ENCODE results near the gene KXD1. TPM values are rescaled to one million over a fixed set of nuclear protein-coding genes. Genes with fewer than 3 reads are reported as not detected.
"Not testable (repeated sequence)": the region's sequence is repeated elsewhere in the genome, so short reads cannot be mapped to it uniquely, and the experiment has no call there.

Gene KXD1
- total RNA-seq, 2 experiments from 2014 or later, result 121 to 170 TPM

DNA sequence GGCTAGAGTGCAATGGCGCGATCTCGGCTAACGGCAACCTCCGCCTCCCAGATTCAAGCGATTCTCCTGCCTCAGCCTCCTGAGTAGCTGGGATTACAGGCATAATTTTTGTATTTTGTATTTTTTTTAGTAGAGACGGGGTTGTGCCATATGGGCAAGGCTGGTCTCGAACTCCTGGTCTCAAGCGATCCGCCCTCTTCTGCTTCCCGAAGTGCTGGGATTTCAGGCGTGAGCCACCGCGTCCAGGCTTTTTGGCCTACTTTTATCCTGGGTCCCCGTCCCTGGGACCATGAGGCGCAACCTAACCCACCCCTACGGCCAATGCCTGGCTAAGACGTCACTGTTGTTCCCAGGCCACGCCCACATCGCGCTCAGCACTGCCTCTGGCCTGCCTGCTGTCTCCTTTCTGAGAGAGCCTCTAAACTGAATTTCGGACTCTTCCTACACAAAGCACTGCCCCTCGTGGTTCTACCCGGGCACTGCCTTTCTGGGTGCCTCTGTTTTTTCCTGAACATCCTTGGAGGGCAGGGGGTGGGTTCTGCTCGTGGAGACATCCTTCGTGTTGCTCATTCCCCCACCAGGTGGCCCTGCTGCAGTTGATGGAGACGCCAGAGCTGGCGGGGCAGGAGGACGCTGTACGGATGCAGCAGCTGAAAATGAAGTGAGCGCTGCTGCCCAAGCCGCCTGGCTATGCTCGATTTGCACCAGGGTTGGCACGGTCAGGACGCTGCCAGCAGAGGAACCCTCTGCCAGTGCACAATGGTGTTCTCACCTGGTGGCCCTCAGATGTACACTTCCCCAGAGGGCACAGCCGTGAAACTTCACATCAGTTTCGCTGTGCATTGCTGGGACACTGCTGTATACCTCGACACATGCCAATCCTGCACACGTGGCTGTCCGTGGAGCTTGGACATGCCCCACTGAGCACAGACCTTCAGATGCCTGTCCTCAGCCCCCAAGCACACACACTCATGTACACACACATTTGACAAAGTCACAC, 32.9 kb downstream of the KXD1 start:
- intact Hi-C loops (cut with DNase I, micrococcal nuclease), result loop anchor here (5.0 to 10.0 kb wide), 3 partner anchors 87 to 257 kb away; no protein-coding TSS in a partner anchor
- POLR2A ChIA-PET, result interaction anchor here (0.8 to 1.0 kb wide), 2 partner anchors 92 to 241 kb away, joined by 3 read pairs; partner anchors contain the start of gene UPF1
- H3K27ac Mint-ChIP-seq, result peak overlapping the region; percentile 47

GRCh38 chr19:18591735-18592385, 34.2 kb downstream of the KXD1 start:
- Mint-ChIP-seq H3K4me3 (no peak overlapping the region), H3K9me3 (ENCODE audit: low read depth) (no peaks in the 10 kb centered on the region), H3K36me3 (ENCODE audit: low read depth) (peaks cover 13% of the 10 kb centered on the region), H3K4me1 (peaks cover 32% of the 10 kb centered on the region), H3K27me3 (peaks cover 3% of the 10 kb centered on the region), H3K27ac (no peak overlapping the region)
- CTCF ChIA-PET, result interaction anchor here (0.7 to 1.4 kb wide), 3 partner anchors 11 to 255 kb away, joined by 3 to 5 read pairs (median 5); no protein-coding TSS in a partner anchor
- ATAC-seq (no peak), DNase-seq (no peak)
- POLR2A ChIA-PET, result interaction anchor here (0.6 kb wide), 1 partner anchor 88 kb away, joined by 3 read pairs; no protein-coding TSS in a partner anchor
- intact Hi-C loops (cut with DNase I, micrococcal nuclease), result loop anchor here (5.0 to 10.0 kb wide), 3 partner anchors 85 to 255 kb away; no protein-coding TSS in a partner anchor

More for the DNA sequence above, 32.9 kb downstream of the KXD1 start:
- H3K4me3 Mint-ChIP-seq, result peak overlapping the region; percentile 90
- peaks cover 2% of the 10 kb centered on the region for H3K27me3 Mint-ChIP-seq
- CTCF ChIA-PET, result interaction anchor here (0.5 to 1.1 kb wide), 4 partner anchors 68 to 445 kb away, joined by 3 to 7 read pairs (median 4); no protein-coding TSS in a partner anchor
- H3K36me3 Mint-ChIP-seq (ENCODE audit: low read depth), result peaks cover 13% of the 10 kb centered on the region
- H3K9me3 Mint-ChIP-seq (ENCODE audit: low read depth), result no peaks in the 10 kb centered on the region
- H3K4me1 Mint-ChIP-seq, result peaks cover 32% of the 10 kb centered on the region
- DNase-seq (peak; percentile 41), ATAC-seq (no peak)

DNA sequence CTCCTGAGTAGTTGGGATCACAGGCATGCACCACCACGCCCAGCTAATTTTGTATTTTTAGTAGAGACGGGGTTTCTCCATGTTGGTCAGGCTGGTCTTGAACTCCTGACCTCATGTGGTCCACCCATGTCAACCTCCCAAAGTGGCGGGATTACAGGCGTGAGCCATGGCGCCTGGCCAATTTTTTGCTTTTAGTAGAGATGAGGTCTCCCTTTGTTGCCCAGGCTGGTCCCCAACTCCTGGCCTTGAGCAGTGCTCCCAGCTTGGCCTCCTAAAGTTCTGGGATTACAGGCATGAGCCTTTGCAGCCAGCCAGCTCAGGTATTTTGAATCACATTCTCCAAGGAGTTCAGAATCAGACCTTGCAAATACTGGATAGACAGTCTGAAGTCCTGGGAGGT, 35.1 kb downstream of the KXD1 start:
- not testable (repeated sequence) for DNase-seq; H3K27me3 Mint-ChIP-seq; H3K4me3 Mint-ChIP-seq; H3K9me3 Mint-ChIP-seq (ENCODE audit: low read depth); ATAC-seq; H3K27ac Mint-ChIP-seq
- peaks cover 13% of the 10 kb centered on the region for H3K36me3 Mint-ChIP-seq (ENCODE audit: low read depth)
- intact Hi-C loops (cut with DNase I, micrococcal nuclease), result loop anchor here (5.0 to 10.0 kb wide), 3 partner anchors 85 to 255 kb away; no protein-coding TSS in a partner anchor
- CTCF ChIA-PET, result interaction anchor here (0.6 to 1.4 kb wide), 9 partner anchors 35 to 371 kb away, joined by 3 to 5 read pairs (median 3); no protein-coding TSS in a partner anchor
- POLR2A ChIA-PET, result interaction anchor here (0.6 kb wide), 1 partner anchor 22 kb away, joined by 3 read pairs; no protein-coding TSS in a partner anchor
- H3K4me1 Mint-ChIP-seq, result peaks cover 30% of the 10 kb centered on the region

- peaks cover 23% of the 10 kb centered on the region for H3K4me1 Mint-ChIP-seq
- ChIA-PET POLR2A (interaction anchor here (0.5 to 1.7 kb wide), 3 partner anchors 22 to 245 kb away, joined by 3 to 4 read pairs (median 4); partner anchors contain the start of genes ELL and UBA52), CTCF (interaction anchor here (0.5 to 1.4 kb wide), 16 partner anchors 30 to 552 kb away, joined by 3 to 8 read pairs (median 3); partner anchors contain the start of gene ELL)
- peak overlapping the region; percentile 34 for H3K4me3 Mint-ChIP-seq
- peak overlapping the region; percentile 10 for H3K27ac Mint-ChIP-seq
- DNase-seq (peak; percentile 39), ATAC-seq (no peak)
- H3K27me3 Mint-ChIP-seq, result peaks cover 3% of the 10 kb centered on the region
- peaks cover 13% of the 10 kb centered on the region for H3K36me3 Mint-ChIP-seq (ENCODE audit: low read depth)
- intact Hi-C loops (cut with DNase I, micrococcal nuclease), result loop anchor here (1.0 to 10.0 kb wide), 10 partner anchors 43 to 326 kb away; partner anchors contain the start of genes COPE (in 1 of the 2), DDX49 (in 1 of the 2), ELL (in 1 of the 2) and KLHL26 (in 1 of the 2)
- H3K9me3 Mint-ChIP-seq (ENCODE audit: low read depth), result no peaks in the 10 kb centered on the region
These were observed 35.9 kb downstream of the KXD1 start for GRCh38 chr19:18593367-18594095.

DNA sequence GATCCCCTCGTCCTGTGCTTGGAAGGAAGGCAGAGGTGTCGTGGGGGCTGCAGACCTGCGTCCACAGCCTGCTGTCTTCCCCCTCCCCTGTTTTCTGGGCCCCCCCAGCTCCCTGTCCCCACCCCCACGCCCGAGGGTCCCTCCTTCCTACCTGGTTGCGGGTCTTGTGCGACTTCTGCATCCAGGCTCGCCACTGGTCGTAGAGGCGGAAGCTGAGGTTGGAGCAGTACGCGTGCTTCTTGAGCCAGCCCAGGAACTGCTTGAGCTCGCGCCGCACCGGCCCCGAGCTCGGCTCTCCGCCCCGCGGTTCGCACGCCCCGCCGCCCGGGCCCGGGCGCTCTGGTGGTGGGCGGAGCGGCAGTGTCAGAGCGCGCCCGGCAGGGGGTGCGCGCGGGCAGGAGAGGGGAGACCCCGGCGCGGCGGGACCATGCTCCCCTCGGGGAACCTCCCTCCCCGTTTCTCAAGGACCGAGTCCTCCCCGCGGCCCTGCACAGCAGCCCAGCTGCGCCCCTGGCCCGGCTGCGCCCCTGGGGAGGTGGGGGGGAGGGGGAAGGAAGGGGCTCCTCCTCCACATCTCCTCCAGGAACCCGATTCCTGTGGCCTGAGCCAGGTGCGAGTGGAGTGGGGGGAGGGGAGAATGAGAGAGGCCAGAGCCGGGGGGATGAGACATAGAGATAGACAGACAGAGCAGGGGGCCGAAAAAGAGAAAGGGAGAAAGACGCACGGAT, 36.6 kb downstream of the KXD1 start:
- ChIA-PET POLR2A (interaction anchor here (0.8 to 1.7 kb wide), 2 partner anchors 23 to 73 kb away, joined by 4 read pairs; partner anchors contain the start of genes ELL and UBA52), CTCF (interaction anchor here (0.5 to 1.4 kb wide), 9 partner anchors 30 to 405 kb away, joined by 3 to 8 read pairs (median 3); partner anchors contain the start of gene ELL)
- H3K27me3 Mint-ChIP-seq, result peaks cover 3% of the 10 kb centered on the region
- DNase-seq (peak; percentile 87), ATAC-seq (peak; percentile 72)
- peak overlapping the region; percentile 56 for H3K27ac Mint-ChIP-seq
- intact Hi-C loops (cut with DNase I, micrococcal nuclease), result loop anchor here (1.0 to 10.0 kb wide), 10 partner anchors 42 to 325 kb away; partner anchors contain the start of genes COPE (in 1 of the 2), DDX49 (in 1 of the 2), ELL (in 1 of the 2) and KLHL26 (in 1 of the 2)
- no peaks in the 10 kb centered on the region for H3K9me3 Mint-ChIP-seq (ENCODE audit: low read depth)
- H3K4me1 Mint-ChIP-seq, result peaks cover 23% of the 10 kb centered on the region
- peak overlapping the region; percentile 72 for H3K4me3 Mint-ChIP-seq
- H3K36me3 Mint-ChIP-seq (ENCODE audit: low read depth), result peaks cover 13% of the 10 kb centered on the region

DNA sequence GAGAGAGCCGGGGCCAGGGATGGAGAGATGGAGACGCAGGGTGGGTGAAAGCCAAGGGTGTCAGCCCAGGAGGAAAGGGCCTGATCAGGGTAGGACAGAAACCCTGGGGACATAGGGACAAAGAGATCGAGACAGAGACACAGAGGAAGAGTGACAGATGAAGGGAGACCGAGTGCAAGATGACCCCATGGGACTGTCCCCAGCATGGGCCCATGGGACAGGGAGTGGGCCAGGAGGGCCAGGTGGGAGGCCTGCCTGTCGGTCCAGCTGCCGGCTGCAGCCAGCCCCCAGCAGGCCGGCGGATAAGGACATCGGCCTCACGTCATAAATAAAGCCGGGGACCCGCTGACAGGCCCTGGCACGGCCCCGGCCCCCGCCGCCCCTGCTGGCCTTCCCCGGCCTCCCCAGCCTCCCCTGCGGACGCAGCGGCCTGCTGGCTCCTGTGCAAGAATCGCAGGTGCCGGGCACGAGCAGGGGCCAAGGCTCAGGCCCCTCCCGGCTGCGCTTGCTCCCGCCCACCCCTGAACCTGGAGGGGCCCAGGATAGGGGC, 37.2 kb downstream of the KXD1 start:
- Mint-ChIP-seq H3K27ac (peak overlapping the region; percentile 56), H3K36me3 (ENCODE audit: low read depth) (peaks cover 10% of the 10 kb centered on the region), H3K4me1 (peaks cover 19% of the 10 kb centered on the region), H3K27me3 (peaks cover 3% of the 10 kb centered on the region), H3K9me3 (ENCODE audit: low read depth) (no peaks in the 10 kb centered on the region), H3K4me3 (peak overlapping the region; percentile 72)
- intact Hi-C loops (cut with DNase I, micrococcal nuclease), result loop anchor here (1.0 to 10.0 kb wide), 11 partner anchors 41 to 324 kb away; partner anchors contain the start of genes COMP (in 1 of the 2), COPE (in 1 of the 2), DDX49 (in 1 of the 2) and ELL (in 1 of the 2)
- no peak for ATAC-seq
- ChIA-PET POLR2A (interaction anchor here (1.7 kb wide), 1 partner anchor 23 kb away, joined by 4 read pairs; the partner anchor contains the start of gene UBA52), CTCF (interaction anchor here (0.9 to 1.4 kb wide), 7 partner anchors 29 to 369 kb away, joined by 3 to 8 read pairs (median 5); partner anchors contain the start of gene ELL)
- no peak for DNase-seq

DNA sequence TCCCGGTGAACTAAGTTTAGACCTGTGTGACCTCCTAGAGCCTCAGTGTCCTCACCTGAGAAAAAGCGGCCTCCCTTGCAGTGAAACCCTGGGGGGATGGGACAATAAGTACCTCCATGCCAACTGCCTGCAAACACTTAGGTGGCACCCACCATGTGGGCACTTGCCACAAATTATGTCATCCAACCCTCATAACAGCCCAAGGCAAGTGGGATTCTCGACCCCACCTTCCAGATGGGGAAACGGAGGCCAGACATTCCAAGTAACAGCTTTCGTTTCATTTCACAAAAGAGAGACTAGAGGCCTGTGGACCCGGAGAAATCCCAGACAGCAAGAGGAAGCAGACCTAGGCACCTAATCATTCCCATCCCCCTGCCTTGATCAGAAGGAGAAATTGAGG, 37.8 kb downstream of the KXD1 start:
- CTCF ChIA-PET, result interaction anchor here (0.9 to 1.1 kb wide), 2 partner anchors 72 to 255 kb away, joined by 3 to 5 read pairs; no protein-coding TSS in a partner anchor
- DNase-seq (no peak), ATAC-seq (no peak)
- H3K27me3 Mint-ChIP-seq, result peaks cover 3% of the 10 kb centered on the region
- H3K27ac Mint-ChIP-seq, result no peak overlapping the region
- H3K9me3 Mint-ChIP-seq (ENCODE audit: low read depth), result no peaks in the 10 kb centered on the region
- H3K4me3 Mint-ChIP-seq, result no peak overlapping the region
- POLR2A ChIA-PET, result no interaction called here
- H3K36me3 Mint-ChIP-seq (ENCODE audit: low read depth), result peaks cover 7% of the 10 kb centered on the region
- intact Hi-C loops (cut with DNase I, micrococcal nuclease), result loop anchor here (2.0 to 10.0 kb wide), 3 partner anchors 41 to 197 kb away; partner anchors contain the start of genes COMP (in 1 of the 2) and KLHL26 (in 1 of the 2)
- H3K4me1 Mint-ChIP-seq, result peaks cover 15% of the 10 kb centered on the region

DNA sequence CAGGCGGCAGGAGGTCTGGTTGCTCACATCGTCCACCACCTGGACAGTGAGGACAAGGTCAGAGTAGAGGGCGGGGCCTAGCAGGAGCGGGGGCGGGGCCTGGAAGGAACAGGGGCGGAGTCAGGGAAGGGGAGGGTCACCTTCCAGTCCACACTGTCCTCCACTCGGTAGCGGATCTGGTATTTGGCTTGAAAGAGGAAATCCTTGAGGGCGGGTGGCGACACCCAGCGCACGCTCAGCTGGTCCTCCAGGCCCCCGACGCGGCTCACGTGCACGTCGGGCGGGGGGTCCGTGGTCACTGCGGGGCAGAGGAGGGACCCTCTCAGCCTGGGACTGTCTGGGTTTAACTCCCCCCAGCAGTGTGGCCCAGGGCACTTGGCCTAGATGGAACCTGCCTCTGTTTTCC, 39.1 kb downstream of the KXD1 start:
- ATAC-seq, result no peak
- intact Hi-C loops (cut with DNase I, micrococcal nuclease), result loop anchor here (5.0 to 10.0 kb wide), 2 partner anchors 188 to 196 kb away; partner anchors contain the start of gene COMP (in 1 of the 2)
- Mint-ChIP-seq H3K9me3 (ENCODE audit: low read depth) (no peaks in the 10 kb centered on the region), H3K27ac (no peak overlapping the region), H3K27me3 (peaks cover 3% of the 10 kb centered on the region), H3K4me3 (no peak overlapping the region), H3K4me1 (peaks cover 12% of the 10 kb centered on the region), H3K36me3 (ENCODE audit: low read depth) (no peaks in the 10 kb centered on the region)
- ChIA-PET CTCF (interaction anchor here (0.9 kb wide), 1 partner anchor 56 kb away, joined by 3 read pairs; no protein-coding TSS in a partner anchor), POLR2A (interaction anchor here (0.6 kb wide), 1 partner anchor 235 kb away, joined by 3 read pairs; no protein-coding TSS in a partner anchor)
- peak; percentile 49 for DNase-seq
